ENCODE data around the gene CCDC110. TPM values are rescaled to one million over a fixed set of nuclear protein-coding genes. Genes with fewer than 3 reads are reported as not detected.

CCDC110 gene
- polyA plus RNA-seq, 4 donors: 0.58 TPM; not detected in 2

GRCh38 chr4:185456131-185456530, 15.4 kb downstream of the CCDC110 start:
- DNase-seq: no peak
- WGBS, 3 donors: 31 to 56% (median 35%) methylated on average over 2 of the region's 2 CpGs

DNA sequence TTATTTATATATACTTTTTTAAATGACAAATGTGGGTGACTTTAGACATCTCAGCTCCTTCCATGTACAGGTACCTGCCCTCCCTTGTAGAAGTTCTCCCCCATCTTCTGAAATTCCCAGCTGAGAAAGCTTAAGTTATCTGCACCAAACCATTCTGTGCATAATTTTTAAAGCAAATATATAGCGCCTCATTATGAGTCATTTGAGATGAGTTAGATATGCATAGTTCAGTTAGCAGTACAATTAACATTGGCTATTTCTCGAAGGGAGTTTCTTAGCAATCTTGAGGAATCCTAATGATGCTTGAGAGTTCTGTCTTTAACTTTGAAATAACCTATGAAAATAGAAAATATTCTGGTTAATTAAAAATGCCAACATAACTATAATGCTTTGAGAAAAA, 26.3 kb downstream of the CCDC110 start:
- H3K27ac ChIP-seq (ENCODE audit: low read depth in 1 of 3, low read length in 2 of 3): no peak overlapping the region
- no peaks in the 10 kb centered on the region for H3K27me3 ChIP-seq (ENCODE audit: control insufficient read depth in 3 of 3, insufficient read depth in 3 of 3, low read length in 3 of 3)
- H3K4me3 ChIP-seq (ENCODE audit: low read depth in 1 of 3, low read length in 3 of 3): no peak overlapping the region
- H3K9me3 ChIP-seq (ENCODE audit: control insufficient read depth in 2 of 2, insufficient read depth in 1 of 2, low read depth in 1 of 2, low read length in 1 of 2): no peaks in the 10 kb centered on the region
- FAIRE-seq: no peak
- no peaks in the 10 kb centered on the region for H3K36me3 ChIP-seq (ENCODE audit: control insufficient read depth in 3 of 3, insufficient read depth in 2 of 3, low read depth in 1 of 3, low read length in 3 of 3)
- no peaks in the 10 kb centered on the region for H3K4me1 ChIP-seq (ENCODE audit: control insufficient read depth in 3 of 3, insufficient read depth in 2 of 3, low read depth in 1 of 3, low read length in 2 of 3)
- no peak for DNase-seq
- 79 to 82% (median 81%) methylated on average over 2 of the region's 2 CpGs for WGBS, 3 donors

More at GRCh38 chr4:185456131-185456530, 15.4 kb downstream of the CCDC110 start:
- no peaks in the 10 kb centered on the region for H3K4me1 ChIP-seq (ENCODE audit: control insufficient read depth in 3 of 3, insufficient read depth in 2 of 3, low read depth in 1 of 3, low read length in 2 of 3)
- H3K27ac ChIP-seq (ENCODE audit: low read depth in 1 of 3, low read length in 2 of 3): no peak overlapping the region
- no peak overlapping the region for H3K4me3 ChIP-seq (ENCODE audit: low read depth in 1 of 3, low read length in 3 of 3)
- H3K27me3 ChIP-seq (ENCODE audit: control insufficient read depth in 3 of 3, insufficient read depth in 3 of 3, low read length in 3 of 3): no peaks in the 10 kb centered on the region
- no peak for FAIRE-seq
- H3K9me3 ChIP-seq (ENCODE audit: control insufficient read depth in 2 of 2, insufficient read depth in 1 of 2, low read depth in 1 of 2, low read length in 1 of 2): no peaks in the 10 kb centered on the region
- no peaks in the 10 kb centered on the region for H3K36me3 ChIP-seq (ENCODE audit: control insufficient read depth in 3 of 3, insufficient read depth in 2 of 3, low read depth in 1 of 3, low read length in 3 of 3)

GRCh38 chr4:185441479-185441878, 30.1 kb downstream of the CCDC110 start:
- Histone ChIP-seq H3K4me3 (ENCODE audit: low read depth in 1 of 3, low read length in 3 of 3) (no peak overlapping the region), H3K27ac (ENCODE audit: low read depth in 1 of 3, low read length in 2 of 3) (no peak overlapping the region), H3K4me1 (ENCODE audit: control insufficient read depth in 3 of 3, insufficient read depth in 2 of 3, low read depth in 1 of 3, low read length in 2 of 3) (no peaks in the 10 kb centered on the region), H3K27me3 (ENCODE audit: control insufficient read depth in 3 of 3, insufficient read depth in 3 of 3, low read length in 3 of 3) (peaks cover 0 to 3% (median 0%) of the 10 kb centered on the region in 3 donors), H3K9me3 (ENCODE audit: control insufficient read depth in 2 of 2, insufficient read depth in 1 of 2, low read depth in 1 of 2, low read length in 1 of 2) (no peaks in the 10 kb centered on the region), H3K36me3 (ENCODE audit: control insufficient read depth in 3 of 3, insufficient read depth in 2 of 3, low read depth in 1 of 3, low read length in 3 of 3) (no peaks in the 10 kb centered on the region)
- no peak for FAIRE-seq
- no peak for DNase-seq
- 83 to 93% (median 88%) methylated on average over 2 of the region's 2 CpGs for WGBS, 3 donors

- no peak for DNase-seq
- H3K27ac ChIP-seq (ENCODE audit: low read depth in 1 of 3, low read length in 2 of 3): no peak overlapping the region
- H3K4me1 ChIP-seq (ENCODE audit: control insufficient read depth in 3 of 3, insufficient read depth in 2 of 3, low read depth in 1 of 3, low read length in 2 of 3): no peaks in the 10 kb centered on the region
- H3K27me3 ChIP-seq (ENCODE audit: control insufficient read depth in 3 of 3, insufficient read depth in 3 of 3, low read length in 3 of 3): peaks cover 0 to 3% (median 0%) of the 10 kb centered on the region in 3 donors
- no peaks in the 10 kb centered on the region for H3K9me3 ChIP-seq (ENCODE audit: control insufficient read depth in 2 of 2, insufficient read depth in 1 of 2, low read depth in 1 of 2, low read length in 1 of 2)
- H3K36me3 ChIP-seq (ENCODE audit: control insufficient read depth in 3 of 3, insufficient read depth in 2 of 3, low read depth in 1 of 3, low read length in 3 of 3): no peaks in the 10 kb centered on the region
- no peak for FAIRE-seq
- no peak overlapping the region for H3K4me3 ChIP-seq (ENCODE audit: low read depth in 1 of 3, low read length in 3 of 3)
These were observed 33.7 kb downstream of the CCDC110 start for GRCh38 chr4:185437809-185438208.

GRCh38 chr4:185435466-185435865, 36.1 kb downstream of the CCDC110 start:
- Histone ChIP-seq H3K36me3 (ENCODE audit: control insufficient read depth in 3 of 3, insufficient read depth in 2 of 3, low read depth in 1 of 3, low read length in 3 of 3) (no peaks in the 10 kb centered on the region), H3K4me3 (ENCODE audit: low read depth in 1 of 3, low read length in 3 of 3) (no peak overlapping the region), H3K27ac (ENCODE audit: low read depth in 1 of 3, low read length in 2 of 3) (no peak overlapping the region), H3K4me1 (ENCODE audit: control insufficient read depth in 3 of 3, insufficient read depth in 2 of 3, low read depth in 1 of 3, low read length in 2 of 3) (no peaks in the 10 kb centered on the region), H3K27me3 (ENCODE audit: control insufficient read depth in 3 of 3, insufficient read depth in 3 of 3, low read length in 3 of 3) (peaks cover 0 to 3% (median 0%) of the 10 kb centered on the region in 3 donors), H3K9me3 (ENCODE audit: control insufficient read depth in 2 of 2, insufficient read depth in 1 of 2, low read depth in 1 of 2, low read length in 1 of 2) (no peaks in the 10 kb centered on the region)
- FAIRE-seq: no peak
- no peak for DNase-seq

GRCh38 chr4:185429660-185430059, 41.9 kb downstream of the CCDC110 start:
- H3K4me3 ChIP-seq (ENCODE audit: low read depth in 1 of 3, low read length in 3 of 3): no peak overlapping the region
- H3K36me3 ChIP-seq (ENCODE audit: control insufficient read depth in 3 of 3, insufficient read depth in 2 of 3, low read depth in 1 of 3, low read length in 3 of 3): no peaks in the 10 kb centered on the region
- no peaks in the 10 kb centered on the region for H3K9me3 ChIP-seq (ENCODE audit: control insufficient read depth in 2 of 2, insufficient read depth in 1 of 2, low read depth in 1 of 2, low read length in 1 of 2)
- WGBS, 3 donors: 44 to 66% (median 44%) methylated on average over 5 of the region's 5 CpGs
- FAIRE-seq: no peak
- no peak overlapping the region for H3K27ac ChIP-seq (ENCODE audit: low read depth in 1 of 3, low read length in 2 of 3)
- H3K4me1 ChIP-seq (ENCODE audit: control insufficient read depth in 3 of 3, insufficient read depth in 2 of 3, low read depth in 1 of 3, low read length in 2 of 3): peaks cover 0 to 7% (median 3%) of the 10 kb centered on the region in 3 donors
- no peak for DNase-seq
- no peaks in the 10 kb centered on the region for H3K27me3 ChIP-seq (ENCODE audit: control insufficient read depth in 3 of 3, insufficient read depth in 3 of 3, low read length in 3 of 3)

DNA sequence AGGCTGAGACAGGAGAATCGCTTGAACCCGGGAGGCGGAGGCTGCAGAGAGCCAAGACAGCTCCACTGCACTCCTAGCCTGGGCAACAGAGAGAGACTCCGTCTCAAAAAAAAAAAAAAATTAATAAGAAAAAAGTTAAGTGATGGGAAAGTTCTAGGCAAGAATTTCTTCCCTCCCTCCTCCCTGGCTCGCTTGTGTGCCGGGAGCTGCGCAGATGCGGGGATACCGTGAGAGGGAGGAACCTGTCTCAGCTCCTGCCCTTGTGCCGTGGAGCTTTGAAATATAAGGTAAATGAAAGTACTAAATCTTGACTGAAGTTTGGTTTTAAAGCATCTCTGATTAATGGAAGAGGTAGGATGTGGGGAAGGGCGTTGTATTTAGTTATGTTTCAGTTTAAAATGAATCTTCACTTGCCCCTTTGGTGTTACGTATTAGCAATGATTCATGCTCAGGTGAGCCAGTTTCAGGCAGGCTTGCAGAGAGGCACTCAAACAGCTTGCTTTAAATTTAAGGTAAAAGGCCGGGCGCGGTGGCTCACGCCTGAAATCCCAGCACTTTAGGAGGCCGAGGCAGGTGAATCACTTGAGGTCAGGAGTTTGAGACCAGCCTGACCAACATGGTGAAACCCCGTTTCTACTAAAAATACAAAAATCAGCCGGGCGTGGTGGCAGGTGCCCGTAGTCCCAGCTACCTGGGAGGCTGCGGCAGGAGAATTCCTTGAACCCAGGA, 44.4 kb downstream of the CCDC110 start:
- H3K9me3 ChIP-seq (ENCODE audit: control insufficient read depth in 2 of 2, insufficient read depth in 1 of 2, low read depth in 1 of 2, low read length in 1 of 2): no peaks in the 10 kb centered on the region
- H3K27ac ChIP-seq (ENCODE audit: low read depth in 1 of 3, low read length in 2 of 3): no peak overlapping the region
- no peaks in the 10 kb centered on the region for H3K27me3 ChIP-seq (ENCODE audit: control insufficient read depth in 3 of 3, insufficient read depth in 3 of 3, low read length in 3 of 3)
- H3K4me3 ChIP-seq (ENCODE audit: low read depth in 1 of 3, low read length in 3 of 3): no peak overlapping the region
- H3K4me1 ChIP-seq (ENCODE audit: control insufficient read depth in 3 of 3, insufficient read depth in 2 of 3, low read depth in 1 of 3, low read length in 2 of 3): peaks cover 0 to 7% (median 3%) of the 10 kb centered on the region in 3 donors
- H3K36me3 ChIP-seq (ENCODE audit: control insufficient read depth in 3 of 3, insufficient read depth in 2 of 3, low read depth in 1 of 3, low read length in 3 of 3): no peaks in the 10 kb centered on the region
- DNase-seq: no peak
- WGBS, 3 donors: 87 to 90% (median 89%) methylated on average over 21 to 22 of the region's 22 CpGs
- no peak for FAIRE-seq

GRCh38 chr4:185425647-185426352, 45.7 kb downstream of the CCDC110 start, which contains the start of gene UFSP2:
TSS of gene UFSP2 (minus strand) at chr4:185425964. CDS start at chr4:185425868, 96 bp downstream.
- Histone ChIP-seq H3K36me3 (ENCODE audit: control insufficient read depth in 3 of 3, insufficient read depth in 2 of 3, low read depth in 1 of 3, low read length in 3 of 3) (peaks cover 0 to 3% (median 2%) of the 10 kb centered on the region in 3 donors), H3K9me3 (ENCODE audit: control insufficient read depth in 2 of 2, insufficient read depth in 1 of 2, low read depth in 1 of 2, low read length in 1 of 2) (no peaks in the 10 kb centered on the region), H3K4me3 (ENCODE audit: low read depth in 1 of 3, low read length in 3 of 3) (peak within 1 kb of the TSS; percentile 66 to 97 (median 84)), H3K4me1 (ENCODE audit: control insufficient read depth in 3 of 3, insufficient read depth in 2 of 3, low read depth in 1 of 3, low read length in 2 of 3) (peaks cover 0 to 7% (median 3%) of the 10 kb centered on the region in 3 donors), H3K27me3 (ENCODE audit: control insufficient read depth in 3 of 3, insufficient read depth in 3 of 3, low read length in 3 of 3) (no peaks in the 10 kb centered on the region), H3K27ac (ENCODE audit: low read depth in 1 of 3, low read length in 2 of 3) (peak within 1 kb of the TSS; percentile 77 to 97 (median 81))
- WGBS, 3 donors: 0% methylated on average over 64 to 66 of the region's 66 CpGs
- no peak for FAIRE-seq
- DNase-seq: peak; percentile 88 to 95
